H9 (cell line): Measurements from ENCODE around the gene PCDHGB1. TPM values are rescaled to one million over a fixed set of nuclear protein-coding genes. Genes with fewer than 3 reads are reported as not detected.
A peak's percentile ranks its signal among the peaks of the same experiment; 100 is the strongest.

Source experiments
- DNase-seq: peaks from one replicate; pipeline ENCODE4 v3.0.0-alpha.2; 2017
- H2AFZ ChIP-seq: one replicate; pipeline ENCODE4 v1.6.1; 2013; ENCODE audit warnings: mild to moderate bottlenecking, low read length, control low read depth, moderate library complexity
- H2AK5ac ChIP-seq: 2 replicates; pipeline ENCODE4 v1.6.1; 2013; ENCODE audit warnings: low read length, control low read depth, mixed read lengths; ENCODE audit not compliant: insufficient read length
- H2BK120ac ChIP-seq: one replicate; pipeline ENCODE4 v1.6.1; 2013; ENCODE audit warnings: low read depth, mild to moderate bottlenecking, low read length, control low read depth, inconsistent platforms; ENCODE audit not compliant: poor library complexity, severe bottlenecking
- H2BK12ac ChIP-seq: 2 replicates; pipeline ENCODE4 v1.6.1; 2013; ENCODE audit warnings: low read length, control low read depth, mixed read lengths, low read depth; ENCODE audit not compliant: insufficient read length
- H2BK15ac ChIP-seq: 2 replicates; pipeline ENCODE4 v1.6.1; 2013; ENCODE audit warnings: low read depth, low read length, control low read depth
- H2BK20ac ChIP-seq: one replicate; pipeline ENCODE4 v1.6.1; 2013; ENCODE audit warnings: low read depth, mild to moderate bottlenecking, low read length, control low read depth, inconsistent platforms; ENCODE audit not compliant: poor library complexity, severe bottlenecking
- H2BK5ac ChIP-seq: 2 replicates; pipeline ENCODE4 v1.6.1; 2013; ENCODE audit warnings: low read length, control low read depth, mixed read lengths; ENCODE audit not compliant: insufficient read length
- H3K14ac ChIP-seq: 2 replicates; pipeline ENCODE4 v1.6.1; 2013; ENCODE audit warnings: low read length, control low read depth; ENCODE audit not compliant: insufficient read depth
- H3K18ac ChIP-seq: 2 replicates; pipeline ENCODE4 v1.6.1; 2013; ENCODE audit warnings: low read depth, mild to moderate bottlenecking, mixed read lengths, low read length, control low read depth; ENCODE audit not compliant: insufficient read length
- H3K23ac ChIP-seq: 2 replicates; pipeline ENCODE4 v1.6.1; 2013; ENCODE audit warnings: low read length, control low read depth, mixed read lengths, low read depth; ENCODE audit not compliant: insufficient read length
- H3K23me2 ChIP-seq: 2 replicates; pipeline ENCODE4 v1.6.1; 2013; ENCODE audit warnings: low read depth, mild to moderate bottlenecking, mixed read lengths, low read length, control low read depth; ENCODE audit not compliant: insufficient read length, poor library complexity, severe bottlenecking
- H3K27ac ChIP-seq: 2 replicates; pipeline ENCODE4 v1.5.1; 2013; ENCODE audit warnings: low read length, control low read depth, mixed read lengths, low read depth; ENCODE audit not compliant: insufficient read length
- H3K27me3 ChIP-seq: 2 replicates; pipeline ENCODE4 v1.6.1; 2013; ENCODE audit warnings: low read length, control low read depth, inconsistent platforms; ENCODE audit not compliant: insufficient read depth
- H3K4ac ChIP-seq: 2 replicates; pipeline ENCODE4 v1.6.1; 2013; ENCODE audit warnings: low read depth, mild to moderate bottlenecking, control low read depth, inconsistent platforms, low read length, moderate library complexity
- H3K4me1 ChIP-seq: 2 replicates; pipeline ENCODE4 v1.6.1; 2013; ENCODE audit warnings: low read length, control low read depth, inconsistent platforms; ENCODE audit not compliant: insufficient read depth
- H3K4me2 ChIP-seq: 2 replicates; pipeline ENCODE4 v1.6.1; 2013; ENCODE audit warnings: low read length, control low read depth, mixed read lengths; ENCODE audit not compliant: insufficient read length, insufficient read depth
- H3K56ac ChIP-seq: 2 replicates; pipeline ENCODE4 v1.6.1; 2013; ENCODE audit warnings: low read depth, mild to moderate bottlenecking, mixed read lengths, low read length, control low read depth; ENCODE audit not compliant: insufficient read length
- H3K79me1 ChIP-seq: 2 replicates; pipeline ENCODE4 v1.6.1; 2013; ENCODE audit warnings: low read depth, mild to moderate bottlenecking, moderate library complexity, low read length, control low read depth, inconsistent platforms; ENCODE audit not compliant: insufficient read depth, poor library complexity, severe bottlenecking
- H3K79me2 ChIP-seq: 2 replicates; pipeline ENCODE4 v1.6.1; 2013; ENCODE audit warnings: low read length, control low read depth, inconsistent platforms; ENCODE audit not compliant: insufficient read depth
- H3K9ac ChIP-seq: 2 replicates; pipeline ENCODE4 v1.6.1; 2013; ENCODE audit warnings: low read length, control low read depth, mixed read lengths; ENCODE audit not compliant: insufficient read length; ENCODE audit errors: extremely low read depth
- H3K9me3 ChIP-seq: one replicate; pipeline ENCODE4 v1.6.1; 2013; ENCODE audit warnings: low read depth, low read length, inconsistent platforms; ENCODE audit not compliant: control insufficient read depth
- H3T11ph ChIP-seq: one replicate; pipeline ENCODE4 v1.6.1; 2013; ENCODE audit warnings: mild to moderate bottlenecking, low read length, control low read depth, inconsistent platforms
- H4K20me1 ChIP-seq: one replicate; pipeline ENCODE4 v1.6.1; 2013; ENCODE audit not compliant: control insufficient read depth, insufficient read length, insufficient read depth
- H4K5ac ChIP-seq: 2 replicates; pipeline ENCODE4 v1.6.1; 2013; ENCODE audit warnings: low read depth, mild to moderate bottlenecking, mixed read lengths, low read length, control low read depth; ENCODE audit not compliant: insufficient read length
- H4K8ac ChIP-seq: replicated peaks from 2 replicates; pipeline ENCODE4 v1.6.1; 2013; ENCODE audit warnings: low read length, control low read depth, mixed read lengths, low read depth; ENCODE audit not compliant: insufficient read length
- H4K91ac ChIP-seq: 2 replicates; pipeline ENCODE4 v1.6.1; 2013; ENCODE audit warnings: low read depth, mild to moderate bottlenecking, moderate library complexity, mixed read lengths, low read length, control low read depth; ENCODE audit not compliant: insufficient read length
- H3K27ac Mint-ChIP-seq, 3 experiments: 2 replicates in 2 of 3; 3 replicates in 1 of 3; pipeline ENCODE4 v1.8.0; 2020 to 2021; ENCODE audit warnings: mixed read lengths in 3 of 3, mild to moderate bottlenecking in 1 of 3, moderate library complexity in 1 of 3
- H3K27me3 Mint-ChIP-seq: 2 replicates; pipeline ENCODE4 v1.8.0; 2021; ENCODE audit warnings: low read depth, mild to moderate bottlenecking, moderate library complexity, mixed read lengths
- H3K36me3 Mint-ChIP-seq, 3 experiments: 2 replicates in 2 of 3; 3 replicates in 1 of 3; pipeline ENCODE4 v1.8.0; 2020 to 2021; ENCODE audit warnings: low read depth in 3 of 3, mixed read lengths in 3 of 3; ENCODE audit not compliant: insufficient read depth in 1 of 3
- H3K4me1 Mint-ChIP-seq, 2 experiments: 2 replicates each; pipeline ENCODE4 v1.8.0; 2020; ENCODE audit warnings: mixed read lengths in 2 of 2
- H3K4me3 Mint-ChIP-seq, 2 experiments: 2 replicates in 1 of 2; 3 replicates in 1 of 2; pipeline ENCODE4 v1.8.0; 2020 to 2021; ENCODE audit warnings: mild to moderate bottlenecking in 2 of 2, mixed read lengths in 2 of 2, moderate library complexity in 1 of 2
- H3K9me3 Mint-ChIP-seq, 2 experiments: 2 replicates in 1 of 2; 3 replicates in 1 of 2; pipeline ENCODE4 v1.8.0; 2020; ENCODE audit warnings: mild to moderate bottlenecking in 2 of 2, mixed read lengths in 2 of 2, moderate library complexity in 1 of 2
- CTCF ChIP-seq: fragments of 200-600 bp; sonication (generic); conservative IDR thresholded peaks from 3 replicates; pipeline ENCODE4 v1.8.0; 2021; ENCODE audit warnings: antibody characterized with exemption, mild to moderate bottlenecking
- WGBS: extraction: QIAGEN DNeasy Blood & Tissue Kit; methylation state at CpG from one replicate; pipeline ENCODE4 v1.1.7; 2013; ENCODE audit warnings: missing lambda C conversion rate, low lambda C conversion rate, mixed read lengths; ENCODE audit not compliant: insufficient read length; ENCODE audit errors: extremely low coverage; 5-methylcytosine and 5-hydroxymethylcytosine counted together
- total RNA-seq: library from RNA; stranded (reverse); gene quantifications from 2 replicates; pipeline ENCODE4 v1.2.1, GENCODE V29; 2021

The PCDHGB1 gene
- total RNA-seq, 1 experiment from 2014 or later, result 5.0 TPM

- Histone ChIP-seq H3K27ac (no peak within 1 kb of the TSS), H4K20me1 (no peaks in the 10 kb centered on the region), H3K23me2 (peaks cover 3% of the 10 kb centered on the region), H3K27me3 (no peaks in the 10 kb centered on the region), H2BK5ac (no peak within 1 kb of the TSS), H3K4me1 (no peaks in the 10 kb centered on the region), H2BK120ac (no peak within 1 kb of the TSS), H3K4me2 (no peak within 1 kb of the TSS), H3K23ac (no peak within 1 kb of the TSS), H2AFZ (no peak within 1 kb of the TSS), H3K18ac (no peak within 1 kb of the TSS), H2AK5ac (no peak within 1 kb of the TSS), H3K79me2 (no peaks in the 10 kb centered on the region), H2BK20ac (no peak within 1 kb of the TSS), H2BK12ac (no peak within 1 kb of the TSS), H4K91ac (no peak within 1 kb of the TSS), H3K4ac (no peak within 1 kb of the TSS), H3T11ph (no peak within 1 kb of the TSS), H4K5ac (no peak within 1 kb of the TSS), H3K9ac (no peak within 1 kb of the TSS), H4K8ac (no peak within 1 kb of the TSS), H3K79me1 (no peaks in the 10 kb centered on the region), H3K56ac (no peak within 1 kb of the TSS), H3K14ac (no peak within 1 kb of the TSS), H2BK15ac (no peak within 1 kb of the TSS), H3K9me3 (peaks cover 33% of the 10 kb centered on the region)
- DNase-seq, result no peak
- WGBS, result no CpG with 5 or more reads among the region's 29 CpGs
- Mint-ChIP-seq H3K4me1 (peaks cover 7% of the 10 kb centered on the region in 2 experiments), H3K27me3 (peaks cover 2% of the 10 kb centered on the region), H3K9me3 (peaks cover 60 to 62% of the 10 kb centered on the region in 2 experiments), H3K27ac (no peak within 1 kb of the TSS), H3K36me3 (peaks cover 18 to 68% (median 50%) of the 10 kb centered on the region in 3 experiments), H3K4me3 (no peak within 1 kb of the TSS)
- peak; percentile 64 for TF ChIP-seq CTCF
Observed at GRCh38 chr5:141354900-141355469, 5.1 kb downstream of the PCDHGB1 start, which contains the start of gene PCDHGA4. TSS of gene PCDHGA4 (plus strand) at chr5:141355021. CDS start at chr5:141355108, 87 bp downstream.
